ENCODE measurements around the gene STAT2.

Gene STAT2

GRCh38 chr12:56330936-56331490 is 28.9 kb downstream of the STAT2 start:
- no peak overlapping the region for H3K4me2 ChIP-seq (ENCODE audit: insufficient read depth, low read length)
- no peak overlapping the region for H3K27ac ChIP-seq (ENCODE audit: low read length)

GRCh38 chr12:56326533-56326932 is 33.4 kb downstream of the STAT2 start:
- H3K4me1 ChIP-seq (ENCODE audit: insufficient read depth, low read length) = no peaks in the 10 kb centered on the region
- peaks cover 67% of the 10 kb centered on the region for H3K36me3 ChIP-seq (ENCODE audit: insufficient read depth, low read length)
- no peaks in the 10 kb centered on the region for H4K20me1 ChIP-seq (ENCODE audit: insufficient read depth, low read length)
- H2AFZ ChIP-seq (ENCODE audit: low read depth, low read length) = no peak overlapping the region
- H3K9me3 ChIP-seq (ENCODE audit: insufficient read depth, low read length, severe bottlenecking) = no peaks in the 10 kb centered on the region
- no peak overlapping the region for H3K4me2 ChIP-seq (ENCODE audit: insufficient read depth, low read length)
- H3K9ac ChIP-seq (ENCODE audit: low read depth, low read length) = no peak overlapping the region
- no peaks in the 10 kb centered on the region for H3K27me3 ChIP-seq (ENCODE audit: insufficient read depth, low read length, poor library complexity)
- peaks cover 3% of the 10 kb centered on the region for H3K79me2 ChIP-seq (ENCODE audit: insufficient read depth, low read length)
- H3K4me3 ChIP-seq (ENCODE audit: low read depth in 1 of 2, low read length in 2 of 2) = no peak overlapping the region
- TF ChIP-seq EZH2 (IDR thresholded peaks at IDR 0.05; ENCODE audit: borderline replicate concordance, low read depth, low read length, severe bottlenecking) = no peak
- TF ChIP-seq, protein P1, sequence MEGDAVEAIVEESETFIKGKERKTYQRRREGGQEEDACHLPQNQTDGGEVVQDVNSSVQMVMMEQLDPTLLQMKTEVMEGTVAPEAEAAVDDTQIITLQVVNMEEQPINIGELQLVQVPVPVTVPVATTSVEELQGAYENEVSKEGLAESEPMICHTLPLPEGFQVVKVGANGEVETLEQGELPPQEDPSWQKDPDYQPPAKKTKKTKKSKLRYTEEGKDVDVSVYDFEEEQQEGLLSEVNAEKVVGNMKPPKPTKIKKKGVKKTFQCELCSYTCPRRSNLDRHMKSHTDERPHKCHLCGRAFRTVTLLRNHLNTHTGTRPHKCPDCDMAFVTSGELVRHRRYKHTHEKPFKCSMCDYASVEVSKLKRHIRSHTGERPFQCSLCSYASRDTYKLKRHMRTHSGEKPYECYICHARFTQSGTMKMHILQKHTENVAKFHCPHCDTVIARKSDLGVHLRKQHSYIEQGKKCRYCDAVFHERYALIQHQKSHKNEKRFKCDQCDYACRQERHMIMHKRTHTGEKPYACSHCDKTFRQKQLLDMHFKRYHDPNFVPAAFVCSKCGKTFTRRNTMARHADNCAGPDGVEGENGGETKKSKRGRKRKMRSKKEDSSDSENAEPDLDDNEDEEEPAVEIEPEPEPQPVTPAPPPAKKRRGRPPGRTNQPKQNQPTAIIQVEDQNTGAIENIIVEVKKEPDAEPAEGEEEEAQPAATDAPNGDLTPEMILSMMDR (IDR thresholded peaks at IDR 0.05; ENCODE audit: borderline replicate concordance, extremely low read depth, low read length, poor library complexity, severe bottlenecking) = no peak
- H3K27ac ChIP-seq (ENCODE audit: low read length) = no peak overlapping the region
- ATAC-seq (ENCODE audit: insufficient read depth, low read depth) = no peak
- DNase-seq = no peak

More at GRCh38 chr12:56330936-56331490, 28.9 kb downstream of the STAT2 start:
- peaks cover 22% of the 10 kb centered on the region for H3K4me1 ChIP-seq (ENCODE audit: insufficient read depth, low read length)
- H3K36me3 ChIP-seq (ENCODE audit: insufficient read depth, low read length) = peaks cover 25% of the 10 kb centered on the region
- no peak overlapping the region for H2AFZ ChIP-seq (ENCODE audit: low read depth, low read length)
- H3K27me3 ChIP-seq (ENCODE audit: insufficient read depth, low read length, poor library complexity) = no peaks in the 10 kb centered on the region
- H3K79me2 ChIP-seq (ENCODE audit: insufficient read depth, low read length) = peaks cover 26% of the 10 kb centered on the region
- H3K9me3 ChIP-seq (ENCODE audit: insufficient read depth, low read length, severe bottlenecking) = no peaks in the 10 kb centered on the region
- TF ChIP-seq, protein P1 (IDR thresholded peaks at IDR 0.05; ENCODE audit: borderline replicate concordance, extremely low read depth, low read length, poor library complexity, severe bottlenecking) = no peak
- TF ChIP-seq EZH2 (IDR thresholded peaks at IDR 0.05; ENCODE audit: borderline replicate concordance, low read depth, low read length, severe bottlenecking) = no peak
- H3K9ac ChIP-seq (ENCODE audit: low read depth, low read length) = no peak overlapping the region
- no peak overlapping the region for H3K4me3 ChIP-seq (ENCODE audit: low read depth in 1 of 2, low read length in 2 of 2)
- no peaks in the 10 kb centered on the region for H4K20me1 ChIP-seq (ENCODE audit: insufficient read depth, low read length)
- DNase-seq = no peak
- no peak for ATAC-seq (ENCODE audit: insufficient read depth, low read depth)

DNA sequence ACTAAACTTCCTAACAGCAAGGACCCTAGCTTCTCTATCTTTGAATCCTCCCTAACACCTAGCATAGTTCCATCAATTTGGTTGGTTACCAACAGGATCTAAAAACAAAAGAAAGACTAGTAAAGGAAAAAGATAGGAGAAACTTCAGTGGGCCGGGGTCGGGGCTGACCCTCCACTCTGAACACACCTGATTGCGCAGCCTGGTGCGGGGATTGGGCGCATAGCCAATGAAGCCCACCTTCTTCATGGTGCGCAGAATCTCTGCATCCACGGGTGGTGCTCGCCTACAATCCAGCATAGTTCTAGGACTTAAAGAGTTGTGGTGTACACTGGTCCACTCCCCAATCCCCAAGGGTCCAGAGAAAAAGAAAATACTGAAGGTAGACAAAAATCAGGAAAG is 33.8 kb downstream of the STAT2 start:
- Histone ChIP-seq H3K4me2 (ENCODE audit: insufficient read depth, low read length) (no peak overlapping the region), H3K4me3 (ENCODE audit: low read depth in 1 of 2, low read length in 2 of 2) (no peak overlapping the region), H3K4me1 (ENCODE audit: insufficient read depth, low read length) (no peaks in the 10 kb centered on the region), H3K27ac (ENCODE audit: low read length) (no peak overlapping the region), H3K9me3 (ENCODE audit: insufficient read depth, low read length, severe bottlenecking) (no peaks in the 10 kb centered on the region), H3K36me3 (ENCODE audit: insufficient read depth, low read length) (peaks cover 66% of the 10 kb centered on the region), H2AFZ (ENCODE audit: low read depth, low read length) (no peak overlapping the region), H3K9ac (ENCODE audit: low read depth, low read length) (no peak overlapping the region), H3K79me2 (ENCODE audit: insufficient read depth, low read length) (no peaks in the 10 kb centered on the region), H3K27me3 (ENCODE audit: insufficient read depth, low read length, poor library complexity) (no peaks in the 10 kb centered on the region), H4K20me1 (ENCODE audit: insufficient read depth, low read length) (no peaks in the 10 kb centered on the region)
- TF ChIP-seq EZH2 (IDR thresholded peaks at IDR 0.05; ENCODE audit: borderline replicate concordance, low read depth, low read length, severe bottlenecking) = no peak
- TF ChIP-seq, protein P1 (IDR thresholded peaks at IDR 0.05; ENCODE audit: borderline replicate concordance, extremely low read depth, low read length, poor library complexity, severe bottlenecking) = no peak
- DNase-seq (no peak), ATAC-seq (ENCODE audit: insufficient read depth, low read depth) (no peak)

All from DND-41 (cell line).